Neural cell (in vitro differentiated cells): ENCODE measurements around the gene MED26.

Experiments
- EP300 ChIP-seq: fragments of 450-650 bp; conservative IDR thresholded peaks from 2 replicates; pipeline ENCODE4 v1.6.1; 2014; ENCODE audit warnings: antibody characterized with exemption, mild to moderate bottlenecking, moderate library complexity; ENCODE audit not compliant: poor library complexity, severe bottlenecking
- EZH2 ChIP-seq: fragments of 200-600, 300-800 bp; shearing (Covaris generic), sonication (generic); IDR thresholded peaks from 2 replicates; pipeline ENCODE4 v1.6.1; 2014; ENCODE audit warnings: antibody characterized with exemption, low read length, borderline replicate concordance, mild to moderate bottlenecking; ENCODE audit not compliant: insufficient read depth, poor library complexity, severe bottlenecking
- SMC3 ChIP-seq: fragments of 450-650 bp; conservative IDR thresholded peaks from 2 replicates; pipeline ENCODE4 v1.6.1; 2014; ENCODE audit warnings: antibody characterized with exemption, mild to moderate bottlenecking, moderate library complexity; ENCODE audit not compliant: poor library complexity
- TF ChIP-seq, protein P1 (sequence below): fragments of 450-650 bp; IDR thresholded peaks from 2 replicates; pipeline ENCODE4 v1.5.1; 2014; ENCODE audit warnings: antibody characterized with exemption, mild to moderate bottlenecking, moderate library complexity; ENCODE audit not compliant: poor library complexity, severe bottlenecking
- TF ChIP-seq, protein P2 (sequence below): IDR thresholded peaks from 2 replicates; pipeline ENCODE4 v1.6.1; 2012; ENCODE audit warnings: borderline replicate concordance

DNA sequence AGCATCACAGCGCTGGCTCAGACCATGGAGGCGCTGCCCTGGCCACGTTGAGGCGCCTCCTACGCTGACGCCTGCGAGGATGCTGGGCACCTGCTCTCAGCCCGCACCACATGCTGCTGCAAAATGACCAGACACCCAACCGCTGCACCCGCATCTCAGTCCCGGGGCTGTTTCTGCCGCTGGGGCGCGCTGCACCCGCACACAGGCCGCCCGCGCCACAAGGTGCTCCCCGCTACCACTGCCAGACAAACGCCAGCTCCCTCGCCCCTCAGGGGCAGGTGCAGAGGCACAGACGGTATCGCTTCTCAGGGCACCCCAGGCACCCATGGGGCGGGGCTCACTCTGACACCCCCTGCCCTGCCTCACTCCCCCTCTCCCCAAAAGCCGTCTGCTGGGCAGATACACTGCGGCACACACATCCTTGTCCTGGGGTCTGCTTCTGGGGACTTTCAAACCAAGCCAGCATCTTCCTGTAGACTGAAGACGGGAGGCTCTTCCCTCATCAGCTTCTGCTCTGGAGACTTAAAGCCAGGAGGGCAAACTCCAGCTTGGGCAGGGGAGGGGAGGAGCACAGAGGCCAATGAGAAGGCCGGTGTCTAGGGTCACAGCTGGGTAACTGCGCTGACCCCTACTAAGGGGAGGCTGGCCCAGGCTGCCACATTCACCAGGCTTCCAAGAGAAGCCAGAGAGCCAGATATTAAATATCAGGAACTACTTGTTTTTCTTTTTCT is 102.1 kb downstream of the MED26 start:
- TF ChIP-seq EZH2 (no peak), EP300 (no peak), SMC3 (no peak)
- TF ChIP-seq, protein P1, sequence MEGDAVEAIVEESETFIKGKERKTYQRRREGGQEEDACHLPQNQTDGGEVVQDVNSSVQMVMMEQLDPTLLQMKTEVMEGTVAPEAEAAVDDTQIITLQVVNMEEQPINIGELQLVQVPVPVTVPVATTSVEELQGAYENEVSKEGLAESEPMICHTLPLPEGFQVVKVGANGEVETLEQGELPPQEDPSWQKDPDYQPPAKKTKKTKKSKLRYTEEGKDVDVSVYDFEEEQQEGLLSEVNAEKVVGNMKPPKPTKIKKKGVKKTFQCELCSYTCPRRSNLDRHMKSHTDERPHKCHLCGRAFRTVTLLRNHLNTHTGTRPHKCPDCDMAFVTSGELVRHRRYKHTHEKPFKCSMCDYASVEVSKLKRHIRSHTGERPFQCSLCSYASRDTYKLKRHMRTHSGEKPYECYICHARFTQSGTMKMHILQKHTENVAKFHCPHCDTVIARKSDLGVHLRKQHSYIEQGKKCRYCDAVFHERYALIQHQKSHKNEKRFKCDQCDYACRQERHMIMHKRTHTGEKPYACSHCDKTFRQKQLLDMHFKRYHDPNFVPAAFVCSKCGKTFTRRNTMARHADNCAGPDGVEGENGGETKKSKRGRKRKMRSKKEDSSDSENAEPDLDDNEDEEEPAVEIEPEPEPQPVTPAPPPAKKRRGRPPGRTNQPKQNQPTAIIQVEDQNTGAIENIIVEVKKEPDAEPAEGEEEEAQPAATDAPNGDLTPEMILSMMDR: no peak
- TF ChIP-seq, protein P2, sequence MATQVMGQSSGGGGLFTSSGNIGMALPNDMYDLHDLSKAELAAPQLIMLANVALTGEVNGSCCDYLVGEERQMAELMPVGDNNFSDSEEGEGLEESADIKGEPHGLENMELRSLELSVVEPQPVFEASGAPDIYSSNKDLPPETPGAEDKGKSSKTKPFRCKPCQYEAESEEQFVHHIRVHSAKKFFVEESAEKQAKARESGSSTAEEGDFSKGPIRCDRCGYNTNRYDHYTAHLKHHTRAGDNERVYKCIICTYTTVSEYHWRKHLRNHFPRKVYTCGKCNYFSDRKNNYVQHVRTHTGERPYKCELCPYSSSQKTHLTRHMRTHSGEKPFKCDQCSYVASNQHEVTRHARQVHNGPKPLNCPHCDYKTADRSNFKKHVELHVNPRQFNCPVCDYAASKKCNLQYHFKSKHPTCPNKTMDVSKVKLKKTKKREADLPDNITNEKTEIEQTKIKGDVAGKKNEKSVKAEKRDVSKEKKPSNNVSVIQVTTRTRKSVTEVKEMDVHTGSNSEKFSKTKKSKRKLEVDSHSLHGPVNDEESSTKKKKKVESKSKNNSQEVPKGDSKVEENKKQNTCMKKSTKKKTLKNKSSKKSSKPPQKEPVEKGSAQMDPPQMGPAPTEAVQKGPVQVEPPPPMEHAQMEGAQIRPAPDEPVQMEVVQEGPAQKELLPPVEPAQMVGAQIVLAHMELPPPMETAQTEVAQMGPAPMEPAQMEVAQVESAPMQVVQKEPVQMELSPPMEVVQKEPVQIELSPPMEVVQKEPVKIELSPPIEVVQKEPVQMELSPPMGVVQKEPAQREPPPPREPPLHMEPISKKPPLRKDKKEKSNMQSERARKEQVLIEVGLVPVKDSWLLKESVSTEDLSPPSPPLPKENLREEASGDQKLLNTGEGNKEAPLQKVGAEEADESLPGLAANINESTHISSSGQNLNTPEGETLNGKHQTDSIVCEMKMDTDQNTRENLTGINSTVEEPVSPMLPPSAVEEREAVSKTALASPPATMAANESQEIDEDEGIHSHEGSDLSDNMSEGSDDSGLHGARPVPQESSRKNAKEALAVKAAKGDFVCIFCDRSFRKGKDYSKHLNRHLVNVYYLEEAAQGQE: no peak
